Measurements from ENCODE around the gene ZNF415.
"Not testable (repeated sequence)": the region's sequence is repeated elsewhere in the genome, so short reads cannot be mapped to it uniquely, and the experiment has no call there.

The ZNF415 gene

GRCh38 chr19:53140351-53140750 is 7.6 kb upstream of the ZNF415 start:
- H3K9ac ChIP-seq (ENCODE audit: low read length), result no peak overlapping the region
- peaks cover 19% of the 10 kb centered on the region for H3K36me3 ChIP-seq (ENCODE audit: insufficient read depth, low read length)
- H3K9me3 ChIP-seq (ENCODE audit: low read length), result peaks cover 23% of the 10 kb centered on the region
- peak overlapping the region in 1 of 2 donors; percentile 16 for H3K4me3 ChIP-seq (ENCODE audit: low read depth in 1 of 2, low read length in 2 of 2)
- no peaks in the 10 kb centered on the region for H3K4me1 ChIP-seq (ENCODE audit: insufficient read depth, low read length)
- H3K27me3 ChIP-seq (ENCODE audit: control insufficient read depth in 1 of 2, insufficient read depth in 2 of 2, low read length in 2 of 2), result no peaks in the 10 kb centered on the region
- H3K27ac ChIP-seq (ENCODE audit: low read depth, low read length), result no peak overlapping the region

GRCh38 chr19:53136432-53136831 is 3.7 kb upstream of the ZNF415 start:
- H3K4me1 ChIP-seq (ENCODE audit: insufficient read depth, low read length), result peaks cover 7% of the 10 kb centered on the region
- no peaks in the 10 kb centered on the region for H3K27me3 ChIP-seq (ENCODE audit: control insufficient read depth in 1 of 2, insufficient read depth in 2 of 2, low read length in 2 of 2)
- peaks cover 4% of the 10 kb centered on the region for H3K36me3 ChIP-seq (ENCODE audit: insufficient read depth, low read length)
- no peak overlapping the region for H3K9ac ChIP-seq (ENCODE audit: low read length)
- peaks cover 12% of the 10 kb centered on the region for H3K9me3 ChIP-seq (ENCODE audit: low read length)
- H3K4me3 ChIP-seq (ENCODE audit: low read depth in 1 of 2, low read length in 2 of 2), result no peak overlapping the region
- no peak overlapping the region for H3K27ac ChIP-seq (ENCODE audit: low read depth, low read length)

DNA sequence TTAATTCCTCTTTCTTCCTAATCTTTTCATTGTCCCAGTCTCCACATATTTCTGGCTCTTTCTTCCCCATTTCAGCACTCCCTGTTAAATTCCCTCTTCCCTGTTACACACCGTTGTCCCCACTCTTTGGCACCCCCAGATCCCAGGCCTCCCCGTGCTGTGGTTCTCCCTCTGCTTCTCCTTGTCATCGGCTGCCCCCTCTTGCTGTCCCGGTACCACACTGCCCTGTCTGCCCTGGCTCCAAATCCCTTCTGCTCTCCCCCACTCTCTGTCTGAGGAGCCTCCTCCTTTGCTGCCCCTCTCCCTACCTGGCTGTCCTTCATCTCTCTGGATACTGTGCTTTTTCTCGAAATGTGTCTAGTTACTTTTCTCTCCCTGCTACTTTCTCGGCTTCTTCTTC is 983 bp downstream of the ZNF415 start:
- H3K4me3 ChIP-seq (ENCODE audit: low read depth in 1 of 2, low read length in 2 of 2), result peak overlapping the region; percentile 67 to 77
- peak overlapping the region; percentile 65 for H3K9ac ChIP-seq (ENCODE audit: low read length)
- H3K4me1 ChIP-seq (ENCODE audit: insufficient read depth, low read length), result peaks cover 11% of the 10 kb centered on the region

GRCh38 chr19:53131085-53131590 is 1.6 kb downstream of the ZNF415 start:
- Histone ChIP-seq H3K36me3 (ENCODE audit: insufficient read depth, low read length) (no peaks in the 10 kb centered on the region), H3K4me1 (ENCODE audit: insufficient read depth, low read length) (peaks cover 11% of the 10 kb centered on the region), H3K27me3 (ENCODE audit: control insufficient read depth in 1 of 2, insufficient read depth in 2 of 2, low read length in 2 of 2) (no peaks in the 10 kb centered on the region), H3K9ac (ENCODE audit: low read length) (no peak overlapping the region), H3K9me3 (ENCODE audit: low read length) (no peaks in the 10 kb centered on the region), H3K4me3 (ENCODE audit: low read depth in 1 of 2, low read length in 2 of 2) (peak overlapping the region in 1 of 2 donors; percentile 67), H3K27ac (ENCODE audit: low read depth, low read length) (no peak overlapping the region)

More for the DNA sequence above, 983 bp downstream of the ZNF415 start:
- H3K27me3 ChIP-seq (ENCODE audit: control insufficient read depth in 1 of 2, insufficient read depth in 2 of 2, low read length in 2 of 2), result no peaks in the 10 kb centered on the region
- H3K9me3 ChIP-seq (ENCODE audit: low read length), result no peaks in the 10 kb centered on the region
- H3K36me3 ChIP-seq (ENCODE audit: insufficient read depth, low read length), result no peaks in the 10 kb centered on the region
- H3K27ac ChIP-seq (ENCODE audit: low read depth, low read length), result peak overlapping the region; percentile 63

DNA sequence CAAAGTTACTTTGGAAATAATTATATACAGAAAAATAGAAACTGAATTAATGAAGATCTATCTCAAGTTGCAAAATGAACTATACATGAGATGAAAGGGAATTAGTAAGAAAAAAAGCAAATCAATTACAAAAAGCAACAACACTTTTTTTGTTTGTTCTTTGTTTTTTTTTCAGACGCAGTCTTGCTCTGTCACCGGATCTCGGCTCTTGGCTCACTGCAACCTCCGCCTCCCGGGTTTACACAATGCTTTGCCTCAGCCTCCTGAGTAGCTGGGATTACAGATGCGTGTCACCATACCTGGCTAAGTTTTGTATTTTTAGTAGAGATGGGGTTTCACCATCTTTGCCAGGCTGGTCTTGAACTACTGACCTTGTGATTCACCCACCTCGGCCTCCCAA is 2.2 kb downstream of the ZNF415 start:
- H3K9me3 ChIP-seq (ENCODE audit: low read length), result no peaks in the 10 kb centered on the region
- no peaks in the 10 kb centered on the region for H3K27me3 ChIP-seq (ENCODE audit: control insufficient read depth in 1 of 2, insufficient read depth in 2 of 2, low read length in 2 of 2)
- H3K4me1 ChIP-seq (ENCODE audit: insufficient read depth, low read length), result peaks cover 11% of the 10 kb centered on the region
- no peaks in the 10 kb centered on the region for H3K36me3 ChIP-seq (ENCODE audit: insufficient read depth, low read length)
- H3K27ac ChIP-seq (ENCODE audit: low read depth, low read length), result no peak overlapping the region
- H3K9ac ChIP-seq (ENCODE audit: low read length), result no peak overlapping the region
- H3K4me3 ChIP-seq (ENCODE audit: low read depth in 1 of 2, low read length in 2 of 2), result no peak overlapping the region

DNA sequence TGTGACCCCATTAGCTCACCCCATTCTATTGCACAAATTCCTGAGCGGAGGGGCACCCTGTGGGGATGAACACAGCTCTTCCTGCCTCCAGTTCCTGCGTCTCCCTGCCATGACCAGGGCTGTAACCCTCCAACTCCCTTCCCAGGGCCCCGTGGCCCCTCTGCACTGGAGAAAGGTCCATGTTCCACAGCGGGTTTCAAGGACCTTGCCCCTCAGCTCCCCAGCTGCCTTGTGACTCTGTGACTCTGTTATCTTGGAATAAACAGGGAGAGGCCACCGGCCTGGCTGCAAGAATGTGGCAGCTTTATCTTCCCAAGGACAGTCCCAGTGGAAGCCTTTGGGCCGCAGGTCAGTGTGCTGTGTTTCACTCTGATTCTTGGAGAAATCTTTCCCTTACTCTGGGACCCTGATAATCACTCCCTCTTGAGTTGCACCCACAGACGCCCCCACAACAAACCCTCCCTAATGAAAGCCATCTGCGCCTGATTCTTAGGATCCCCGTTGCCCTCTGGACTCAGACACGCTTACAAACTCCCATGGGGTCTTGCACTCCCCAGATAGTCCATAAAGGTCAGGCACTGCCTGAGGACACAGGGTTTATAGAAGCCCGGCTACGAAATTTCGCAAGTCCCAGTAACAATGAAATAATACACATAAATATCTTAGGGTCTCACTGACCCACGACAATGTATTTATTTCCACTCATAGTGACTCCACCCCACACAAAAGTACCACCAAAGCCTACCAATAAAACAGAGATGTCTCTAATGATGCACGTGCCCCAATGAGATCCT is 5.8 kb downstream of the ZNF415 start:
- not testable (repeated sequence) for H3K36me3 ChIP-seq (ENCODE audit: insufficient read depth, low read length); H3K27ac ChIP-seq (ENCODE audit: low read depth, low read length); H3K27me3 ChIP-seq (ENCODE audit: control insufficient read depth in 1 of 2, insufficient read depth in 2 of 2, low read length in 2 of 2); H3K9me3 ChIP-seq (ENCODE audit: low read length); H3K4me3 ChIP-seq (ENCODE audit: low read depth in 1 of 2, low read length in 2 of 2); H3K4me1 ChIP-seq (ENCODE audit: insufficient read depth, low read length); H3K9ac ChIP-seq (ENCODE audit: low read length)

- Histone ChIP-seq H3K36me3 (ENCODE audit: insufficient read depth, low read length) (no peaks in the 10 kb centered on the region), H3K4me1 (ENCODE audit: insufficient read depth, low read length) (no peaks in the 10 kb centered on the region), H3K27me3 (ENCODE audit: control insufficient read depth in 1 of 2, insufficient read depth in 2 of 2, low read length in 2 of 2) (no peaks in the 10 kb centered on the region), H3K9ac (ENCODE audit: low read length) (no peak overlapping the region), H3K4me3 (ENCODE audit: low read depth in 1 of 2, low read length in 2 of 2) (no peak overlapping the region), H3K27ac (ENCODE audit: low read depth, low read length) (no peak overlapping the region), H3K9me3 (ENCODE audit: low read length) (no peaks in the 10 kb centered on the region)
Measured at GRCh38 chr19:53123400-53123799, 9.3 kb downstream of the ZNF415 start.

DNA sequence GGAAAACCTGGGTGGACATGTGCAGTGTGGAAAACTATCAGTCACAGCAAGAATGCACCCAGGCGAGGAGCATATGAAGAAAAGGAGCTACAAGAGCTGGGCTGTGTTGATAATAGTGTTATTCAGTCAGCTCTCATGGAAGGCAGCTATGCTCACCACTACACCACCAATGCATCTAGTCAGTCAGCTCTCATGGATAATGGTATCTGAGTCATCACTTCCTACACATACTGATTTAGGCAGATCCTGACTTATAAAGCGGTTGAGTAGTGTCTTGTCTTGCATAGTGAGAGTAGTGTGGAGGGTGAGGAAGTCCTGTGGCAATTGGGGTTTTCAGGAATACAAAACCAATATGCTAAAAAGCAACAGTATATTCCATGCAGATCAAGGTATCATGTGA is 20.4 kb downstream of the ZNF415 start:
- H3K27me3 ChIP-seq (ENCODE audit: control insufficient read depth in 1 of 2, insufficient read depth in 2 of 2, low read length in 2 of 2), result no peaks in the 10 kb centered on the region
- H3K36me3 ChIP-seq (ENCODE audit: insufficient read depth, low read length), result peaks cover 39% of the 10 kb centered on the region
- H3K4me3 ChIP-seq (ENCODE audit: low read depth in 1 of 2, low read length in 2 of 2), result no peak overlapping the region
- peaks cover 3% of the 10 kb centered on the region for H3K9me3 ChIP-seq (ENCODE audit: low read length)
- H3K9ac ChIP-seq (ENCODE audit: low read length), result no peak overlapping the region
- H3K27ac ChIP-seq (ENCODE audit: low read depth, low read length), result no peak overlapping the region
- no peaks in the 10 kb centered on the region for H3K4me1 ChIP-seq (ENCODE audit: insufficient read depth, low read length)

DNA sequence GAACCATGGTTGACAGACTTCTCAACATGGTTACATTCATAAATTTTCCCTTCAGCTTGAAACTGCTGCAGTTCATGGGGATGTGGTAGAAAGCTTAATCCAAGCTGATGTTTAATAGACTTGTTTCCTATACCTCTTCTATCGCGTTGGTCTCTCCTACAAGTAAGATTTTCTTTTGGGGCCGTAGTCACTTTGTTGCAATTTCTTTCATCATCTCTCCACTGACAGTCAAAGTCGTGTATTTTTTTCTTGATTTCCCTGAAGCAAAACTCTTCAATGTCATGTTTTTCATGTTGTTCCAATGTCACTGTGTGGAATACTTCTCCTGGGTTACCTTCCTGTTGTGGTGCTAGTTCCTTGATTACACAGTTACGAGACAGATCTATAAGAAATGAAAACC is 23.2 kb downstream of the ZNF415 start:
- Histone ChIP-seq H3K36me3 (ENCODE audit: insufficient read depth, low read length) (peaks cover 24% of the 10 kb centered on the region), H3K9me3 (ENCODE audit: low read length) (no peaks in the 10 kb centered on the region), H3K4me3 (ENCODE audit: low read depth in 1 of 2, low read length in 2 of 2) (no peak overlapping the region), H3K27me3 (ENCODE audit: control insufficient read depth in 1 of 2, insufficient read depth in 2 of 2, low read length in 2 of 2) (no peaks in the 10 kb centered on the region), H3K9ac (ENCODE audit: low read length) (no peak overlapping the region), H3K4me1 (ENCODE audit: insufficient read depth, low read length) (no peaks in the 10 kb centered on the region), H3K27ac (ENCODE audit: low read depth, low read length) (no peak overlapping the region)

DNA sequence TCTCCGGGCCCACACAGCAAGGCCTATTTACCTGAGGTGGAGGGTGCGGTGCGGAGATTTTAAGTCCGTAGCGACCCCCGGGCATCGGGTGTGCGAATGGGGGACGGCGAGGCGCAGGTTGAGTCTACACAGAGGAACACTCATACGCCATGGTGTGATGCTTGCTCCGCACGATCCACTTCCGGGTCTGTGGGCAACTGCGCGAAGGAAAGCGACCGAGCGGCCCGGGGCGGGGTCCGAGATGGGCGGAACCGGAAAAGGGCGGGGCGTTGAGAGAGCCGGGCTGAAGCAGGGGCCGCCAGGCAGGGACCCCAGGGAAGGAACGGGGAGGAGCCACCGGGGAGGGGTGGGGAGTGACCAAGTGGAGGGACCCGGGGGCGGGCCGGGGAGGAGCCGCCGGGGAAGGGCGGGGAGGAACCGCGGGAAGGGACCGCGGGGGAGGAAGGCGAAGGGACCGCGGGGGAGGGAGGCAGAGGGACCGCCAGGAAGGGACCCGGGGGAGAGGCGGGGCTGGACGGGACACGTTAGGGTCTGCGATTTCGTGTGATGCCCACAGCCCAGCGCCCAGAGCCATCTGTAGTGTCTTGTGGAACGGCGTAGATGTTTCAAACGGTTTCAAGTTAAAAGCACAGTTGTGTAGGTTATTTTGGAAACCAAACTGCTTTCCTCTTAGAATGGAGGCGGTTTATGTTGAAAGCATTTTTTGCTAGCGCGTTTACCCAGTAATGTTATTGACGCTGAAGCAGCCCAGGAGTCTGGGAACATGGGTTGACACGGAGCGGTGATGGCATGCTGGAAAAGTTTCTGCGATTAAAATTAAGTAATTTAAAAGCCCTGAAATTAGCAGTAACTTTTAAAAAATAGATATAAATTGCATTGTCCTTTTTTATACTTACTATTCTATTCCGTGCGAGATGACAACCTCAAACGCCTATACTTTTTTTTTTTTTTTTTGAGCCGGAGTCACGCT is 29.2 kb downstream of the ZNF415 start, which contains the start of gene ZNF160:
Gene ZNF160 (minus strand): TSS at position 189 of the 970 bp plus-strand sequence. CDS start 17,146 bp downstream, outside the sequence.
- H3K27ac ChIP-seq (ENCODE audit: low read depth, low read length), result peak within 1 kb of the TSS; percentile 84

DNA sequence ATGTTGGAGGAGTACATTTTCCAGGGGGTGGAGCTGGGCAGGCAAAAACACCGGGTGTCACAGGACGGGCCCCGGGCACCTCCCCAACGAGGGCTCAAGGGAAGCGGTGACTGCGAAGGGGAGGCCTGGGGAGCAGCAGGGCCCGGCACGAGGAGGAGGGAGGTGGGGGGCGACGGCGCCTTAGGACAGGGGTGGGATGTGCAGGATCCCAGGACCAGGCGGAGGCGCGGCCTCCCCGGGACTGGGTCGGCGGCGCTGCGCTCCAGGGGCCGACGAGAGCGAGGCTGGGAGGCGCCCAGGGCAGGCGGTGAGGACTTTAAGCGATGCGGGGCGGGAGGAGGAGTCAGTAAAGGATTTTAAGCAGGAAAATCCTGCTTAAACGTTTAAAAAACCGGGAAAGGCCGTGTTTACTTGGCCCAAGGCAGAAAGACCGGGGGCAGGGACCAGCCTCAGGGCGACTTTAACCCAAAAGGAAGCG is 29.9 kb downstream of the ZNF415 start:
- no peaks in the 10 kb centered on the region for H3K9me3 ChIP-seq (ENCODE audit: low read length)
- peak overlapping the region; percentile 84 for H3K27ac ChIP-seq (ENCODE audit: low read depth, low read length)
- peak overlapping the region; percentile 61 for H3K9ac ChIP-seq (ENCODE audit: low read length)
- H3K36me3 ChIP-seq (ENCODE audit: insufficient read depth, low read length), result peaks cover 17% of the 10 kb centered on the region
- no peaks in the 10 kb centered on the region for H3K27me3 ChIP-seq (ENCODE audit: control insufficient read depth in 1 of 2, insufficient read depth in 2 of 2, low read length in 2 of 2)
- peaks cover 12% of the 10 kb centered on the region for H3K4me1 ChIP-seq (ENCODE audit: insufficient read depth, low read length)
- peak overlapping the region; percentile 75 to 91 for H3K4me3 ChIP-seq (ENCODE audit: low read depth in 1 of 2, low read length in 2 of 2)

More for the DNA sequence above, 29.2 kb downstream of the ZNF415 start, which contains the start of gene ZNF160:
- Histone ChIP-seq H3K9me3 (ENCODE audit: low read length) (no peaks in the 10 kb centered on the region), H3K4me3 (ENCODE audit: low read depth in 1 of 2, low read length in 2 of 2) (peak within 1 kb of the TSS; percentile 75 to 91), H3K27me3 (ENCODE audit: control insufficient read depth in 1 of 2, insufficient read depth in 2 of 2, low read length in 2 of 2) (no peaks in the 10 kb centered on the region), H3K9ac (ENCODE audit: low read length) (peak within 1 kb of the TSS; percentile 61), H3K36me3 (ENCODE audit: insufficient read depth, low read length) (peaks cover 14% of the 10 kb centered on the region), H3K4me1 (ENCODE audit: insufficient read depth, low read length) (peaks cover 12% of the 10 kb centered on the region)

Measured in muscle layer of colon (tissue), 2 donors.